ENCODE measurements around the gene CDX4. TPM values are rescaled to one million over a fixed set of nuclear protein-coding genes. Genes with fewer than 3 reads are reported as not detected.

CDX4 gene
- total RNA-seq: not detected in 2 replicates

GRCh38 chrX:73446831-73447230, at the start of gene CDX4:
Gene CDX4, plus strand, starts transcription at chrX:73447053. Its CDS starts 201 bp downstream, at chrX:73447254.
- H3K4me3 ChIP-seq (ENCODE audit: low read depth, low read length): no peak within 1 kb of the TSS
- no peak for DNase-seq (ENCODE audit: low read depth)
- TF ChIP-seq, protein P1, sequence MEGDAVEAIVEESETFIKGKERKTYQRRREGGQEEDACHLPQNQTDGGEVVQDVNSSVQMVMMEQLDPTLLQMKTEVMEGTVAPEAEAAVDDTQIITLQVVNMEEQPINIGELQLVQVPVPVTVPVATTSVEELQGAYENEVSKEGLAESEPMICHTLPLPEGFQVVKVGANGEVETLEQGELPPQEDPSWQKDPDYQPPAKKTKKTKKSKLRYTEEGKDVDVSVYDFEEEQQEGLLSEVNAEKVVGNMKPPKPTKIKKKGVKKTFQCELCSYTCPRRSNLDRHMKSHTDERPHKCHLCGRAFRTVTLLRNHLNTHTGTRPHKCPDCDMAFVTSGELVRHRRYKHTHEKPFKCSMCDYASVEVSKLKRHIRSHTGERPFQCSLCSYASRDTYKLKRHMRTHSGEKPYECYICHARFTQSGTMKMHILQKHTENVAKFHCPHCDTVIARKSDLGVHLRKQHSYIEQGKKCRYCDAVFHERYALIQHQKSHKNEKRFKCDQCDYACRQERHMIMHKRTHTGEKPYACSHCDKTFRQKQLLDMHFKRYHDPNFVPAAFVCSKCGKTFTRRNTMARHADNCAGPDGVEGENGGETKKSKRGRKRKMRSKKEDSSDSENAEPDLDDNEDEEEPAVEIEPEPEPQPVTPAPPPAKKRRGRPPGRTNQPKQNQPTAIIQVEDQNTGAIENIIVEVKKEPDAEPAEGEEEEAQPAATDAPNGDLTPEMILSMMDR (conservative IDR thresholded peaks at IDR 0.05; ENCODE audit: low read depth, low read length): no peak

- H3K4me3 ChIP-seq (ENCODE audit: low read depth, low read length): no peak overlapping the region
- TF ChIP-seq, protein P1 (conservative IDR thresholded peaks at IDR 0.05; ENCODE audit: low read depth, low read length): no peak
Observed at GRCh38 chrX:73398185-73398914, 48.5 kb upstream of the CDX4 start.

DNA sequence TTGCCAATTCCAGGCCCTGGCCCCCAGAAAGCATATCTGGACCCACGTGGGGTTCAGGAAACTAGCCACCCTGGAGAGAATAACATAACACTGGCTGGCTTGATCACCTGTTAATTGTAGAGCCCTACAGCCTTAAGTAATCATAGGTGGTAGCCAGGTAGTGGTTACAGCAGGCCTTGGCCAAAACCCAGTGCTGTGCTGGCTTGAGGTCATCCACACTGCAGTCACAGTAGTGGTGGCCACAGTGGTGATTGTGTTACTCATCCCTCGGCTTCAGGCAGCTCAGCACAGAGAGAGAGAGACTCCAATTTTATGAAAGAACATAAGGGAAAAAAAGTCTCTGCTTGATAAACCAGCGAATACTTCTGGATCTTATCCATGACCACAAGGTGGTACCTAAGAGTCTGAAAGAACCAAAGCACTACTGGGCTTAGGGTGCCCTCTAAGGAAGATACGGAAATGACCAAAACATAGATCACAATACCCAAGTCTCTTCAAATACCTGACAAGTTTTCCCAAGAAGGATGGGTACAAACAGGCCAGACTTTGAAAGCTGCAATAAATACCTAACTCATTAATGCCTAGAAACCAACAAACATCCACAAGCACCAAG, 46.6 kb upstream of the CDX4 start:
- H3K4me3 ChIP-seq (ENCODE audit: low read depth, low read length): no peak overlapping the region
- TF ChIP-seq, protein P1 (conservative IDR thresholded peaks at IDR 0.05; ENCODE audit: low read depth, low read length): no peak
- no peak for DNase-seq (ENCODE audit: low read depth)

More at GRCh38 chrX:73398185-73398914, 48.5 kb upstream of the CDX4 start:
- DNase-seq (ENCODE audit: low read depth): no peak

DNA sequence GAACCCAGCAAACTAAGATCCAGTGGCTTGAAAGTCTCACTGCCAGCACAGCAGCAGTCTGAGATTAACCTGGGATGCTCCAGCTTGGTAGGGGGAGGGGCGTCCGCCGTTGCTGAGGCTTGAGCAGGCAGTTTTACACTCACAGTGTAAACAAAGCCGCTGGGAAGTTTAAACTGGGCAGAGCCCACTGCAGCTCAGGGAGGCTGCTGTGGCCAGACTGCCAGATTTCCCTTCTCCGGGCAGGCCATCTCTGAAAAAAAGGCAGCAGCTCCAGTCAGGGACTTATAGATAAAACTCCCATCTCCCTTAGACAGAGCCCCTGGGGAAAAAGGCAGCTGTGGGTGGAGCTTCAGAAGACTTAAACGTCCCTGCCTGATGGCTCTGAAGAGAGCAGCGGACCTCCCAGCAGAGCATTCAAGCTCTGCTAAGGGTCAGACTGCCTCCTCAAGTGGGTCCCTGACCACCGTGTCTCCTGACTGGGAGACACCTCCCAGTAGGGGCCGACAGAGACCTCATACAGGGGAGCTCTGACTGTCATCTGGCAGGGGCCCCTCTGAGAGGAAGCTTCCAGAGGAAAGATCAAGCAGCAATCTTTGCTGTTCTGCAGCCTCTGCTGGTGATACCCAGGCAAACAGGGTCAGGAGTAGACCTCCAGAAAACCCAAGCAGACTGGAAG, 45.1 kb upstream of the CDX4 start:
- TF ChIP-seq, protein P1 (conservative IDR thresholded peaks at IDR 0.05; ENCODE audit: low read depth, low read length): no peak
- DNase-seq (ENCODE audit: low read depth): no peak

GRCh38 chrX:73412930-73413329, 33.9 kb upstream of the CDX4 start:
- H3K4me3 ChIP-seq (ENCODE audit: low read depth, low read length): no peak overlapping the region
- no peak for DNase-seq (ENCODE audit: low read depth)
- TF ChIP-seq, protein P1 (conservative IDR thresholded peaks at IDR 0.05; ENCODE audit: low read depth, low read length): no peak

More for the DNA sequence above, 45.1 kb upstream of the CDX4 start:
- no peak overlapping the region for H3K4me3 ChIP-seq (ENCODE audit: low read depth, low read length)

GRCh38 chrX:73447311-73447794, 500 bp downstream of the CDX4 start:
- no peak for DNase-seq (ENCODE audit: low read depth)
- TF ChIP-seq, protein P1 (conservative IDR thresholded peaks at IDR 0.05; ENCODE audit: low read depth, low read length): no peak
- H3K4me3 ChIP-seq (ENCODE audit: low read depth, low read length): no peak overlapping the region

All from epithelial cell of proximal tubule (primary cell).